OCI-LY1 (cell line): ENCODE measurements around the gene FOXE1.

ENCODE experiments used
- H2AFZ ChIP-seq: fragments of 200-600 bp; sonication (generic), shearing (Covaris generic); 2 replicates; pipeline ENCODE4 v1.6.0; 2014; ENCODE audit warnings: antibody characterized with exemption, mild to moderate bottlenecking, low read length
- H3F3A ChIP-seq: fragments of 200-600 bp; sonication (generic), shearing (Covaris generic); 2 replicates; pipeline ENCODE4 v1.6.0; 2014; ENCODE audit warnings: mild to moderate bottlenecking, antibody characterized with exemption, low read length, moderate library complexity; ENCODE audit not compliant: insufficient read depth
- H3K27ac ChIP-seq: fragments of 200-600 bp; sonication (generic); 2 replicates; pipeline ENCODE4 v1.5.1; 2014; ENCODE audit warnings: low read length, mixed run types, mild to moderate bottlenecking, low read depth; ENCODE audit not compliant: poor library complexity, severe bottlenecking
- H3K27me3 ChIP-seq: fragments of 200-600 bp; sonication (generic); 2 replicates; pipeline ENCODE4 v1.6.0; 2014; ENCODE audit warnings: antibody characterized with exemption, mild to moderate bottlenecking, low read length, moderate library complexity; ENCODE audit not compliant: insufficient read depth
- H3K36me3 ChIP-seq: fragments of 200-600 bp; sonication (generic); 2 replicates; pipeline ENCODE4 v1.6.1; 2014; ENCODE audit warnings: mild to moderate bottlenecking, antibody characterized with exemption, low read length, moderate library complexity, mixed read lengths; ENCODE audit not compliant: insufficient read depth
- H3K4me1 ChIP-seq: fragments of 200-600 bp; sonication (generic); 2 replicates; pipeline ENCODE4 v1.5.1; 2014; ENCODE audit warnings: mild to moderate bottlenecking, low read length, moderate library complexity; ENCODE audit not compliant: insufficient read depth, severe bottlenecking
- H3K4me2 ChIP-seq: fragments of 200-600 bp; sonication (generic), shearing (Covaris generic); 2 replicates; pipeline ENCODE4 v1.6.1; 2014; ENCODE audit warnings: low read length
- H3K4me3 ChIP-seq: fragments of 200-600 bp; sonication (generic); 2 replicates; pipeline ENCODE4 v1.5.1; 2014; ENCODE audit warnings: low read length, low read depth, mild to moderate bottlenecking, mixed read lengths; ENCODE audit not compliant: poor library complexity, severe bottlenecking
- H3K79me2 ChIP-seq: fragments of 200-600 bp; shearing (Covaris generic); 2 replicates; pipeline ENCODE4 v1.6.1; 2016; ENCODE audit warnings: mixed run types, low read length, mixed read lengths; ENCODE audit not compliant: insufficient read depth
- H3K9ac ChIP-seq: fragments of 200-600 bp; sonication (generic), shearing (Covaris generic); 2 replicates; pipeline ENCODE4 v1.6.1; 2014; ENCODE audit warnings: mild to moderate bottlenecking, low read length, mixed read lengths
- H3K9me2 ChIP-seq: fragments of 200-600 bp; sonication (generic), shearing (Covaris generic); 2 replicates; pipeline ENCODE4 v1.6.1; 2014; ENCODE audit warnings: low read depth, mild to moderate bottlenecking, low read length, mixed read lengths
- H3K9me3 ChIP-seq: fragments of 200-600 bp; shearing (Covaris generic); 2 replicates; pipeline ENCODE4 v1.6.1; 2014; ENCODE audit warnings: low read length, mixed read lengths
- H4K20me1 ChIP-seq: fragments of 200-600 bp; sonication (generic), shearing (Covaris generic); 2 replicates; pipeline ENCODE4 v1.6.0; 2016; ENCODE audit warnings: mild to moderate bottlenecking, low read length; ENCODE audit not compliant: insufficient read depth
- CTCF ChIP-seq: fragments of 200-600 bp; sonication (generic), shearing (Covaris generic); IDR thresholded peaks from 2 replicates; pipeline ENCODE4 v1.5.1; 2017; ENCODE audit warnings: mild to moderate bottlenecking, antibody characterized with exemption, low read length, moderate library complexity, mixed read lengths
- EZH2 ChIP-seq: fragments of 200-600 bp; sonication (generic), shearing (Covaris generic); IDR thresholded peaks from 2 replicates; pipeline ENCODE4 v1.8.0; 2017; ENCODE audit warnings: borderline replicate concordance, mixed run types, mild to moderate bottlenecking, antibody characterized with exemption, low read length, moderate library complexity, mixed read lengths

The FOXE1 gene

GRCh38 chr9:97868859-97869258, 15.8 kb downstream of the FOXE1 start:
- H2AFZ ChIP-seq, result no peak overlapping the region
- TF ChIP-seq CTCF (no peak), EZH2 (no peak)
- H3K4me3 ChIP-seq, result no peak overlapping the region
- H3K9me2 ChIP-seq, result no peaks in the 10 kb centered on the region
- no peaks in the 10 kb centered on the region for H3K4me1 ChIP-seq
- no peak overlapping the region for H3K4me2 ChIP-seq
- no peaks in the 10 kb centered on the region for H3K79me2 ChIP-seq
- H3K9me3 ChIP-seq, result peaks cover 8% of the 10 kb centered on the region; the same call in 1 of the 2 replicates
- no peaks in the 10 kb centered on the region for H3F3A ChIP-seq
- H4K20me1 ChIP-seq, result no peaks in the 10 kb centered on the region
- no peak overlapping the region for H3K27ac ChIP-seq
- H3K36me3 ChIP-seq, result no peaks in the 10 kb centered on the region
- H3K9ac ChIP-seq, result no peak overlapping the region
- H3K27me3 ChIP-seq, result peaks cover 5% of the 10 kb centered on the region; the same call in 1 of the 2 replicates

GRCh38 chr9:97873425-97873824, 20.4 kb downstream of the FOXE1 start:
- H3K9me3 ChIP-seq, result no peaks in the 10 kb centered on the region
- no peak overlapping the region for H3K4me3 ChIP-seq
- H3K36me3 ChIP-seq, result no peaks in the 10 kb centered on the region
- no peaks in the 10 kb centered on the region for H3F3A ChIP-seq
- no peaks in the 10 kb centered on the region for H3K79me2 ChIP-seq
- TF ChIP-seq CTCF, result no peak
- TF ChIP-seq EZH2, result no peak
- H3K9me2 ChIP-seq, result no peaks in the 10 kb centered on the region
- H3K27ac ChIP-seq, result no peak overlapping the region
- no peaks in the 10 kb centered on the region for H4K20me1 ChIP-seq
- no peaks in the 10 kb centered on the region for H3K4me1 ChIP-seq
- peaks cover 5% of the 10 kb centered on the region; the same call in 1 of the 2 replicates for H3K27me3 ChIP-seq
- no peak overlapping the region for H3K9ac ChIP-seq
- H3K4me2 ChIP-seq, result no peak overlapping the region
- no peak overlapping the region for H2AFZ ChIP-seq

- no peak overlapping the region for H3K4me2 ChIP-seq
- no peaks in the 10 kb centered on the region for H3K9me2 ChIP-seq
- H3K27me3 ChIP-seq, result peaks cover 5% of the 10 kb centered on the region; the same call in 1 of the 2 replicates
- H3K79me2 ChIP-seq, result no peaks in the 10 kb centered on the region
- H3K27ac ChIP-seq, result no peak overlapping the region
- TF ChIP-seq EZH2 (no peak), CTCF (no peak)
- no peaks in the 10 kb centered on the region for H3K36me3 ChIP-seq
- no peak overlapping the region for H3K4me3 ChIP-seq
- no peak overlapping the region for H3K9ac ChIP-seq
- H3K9me3 ChIP-seq, result no peaks in the 10 kb centered on the region
- H4K20me1 ChIP-seq, result no peaks in the 10 kb centered on the region
- no peaks in the 10 kb centered on the region for H3K4me1 ChIP-seq
- H2AFZ ChIP-seq, result no peak overlapping the region
- no peaks in the 10 kb centered on the region for H3F3A ChIP-seq
Measured at GRCh38 chr9:97873882-97874281, 20.9 kb downstream of the FOXE1 start.
